ENCODE data around the gene MUS81.
"Not testable (repeated sequence)": the region's sequence is repeated elsewhere in the genome, so short reads cannot be mapped to it uniquely, and the experiment has no call there.

MUS81 gene, protein sequence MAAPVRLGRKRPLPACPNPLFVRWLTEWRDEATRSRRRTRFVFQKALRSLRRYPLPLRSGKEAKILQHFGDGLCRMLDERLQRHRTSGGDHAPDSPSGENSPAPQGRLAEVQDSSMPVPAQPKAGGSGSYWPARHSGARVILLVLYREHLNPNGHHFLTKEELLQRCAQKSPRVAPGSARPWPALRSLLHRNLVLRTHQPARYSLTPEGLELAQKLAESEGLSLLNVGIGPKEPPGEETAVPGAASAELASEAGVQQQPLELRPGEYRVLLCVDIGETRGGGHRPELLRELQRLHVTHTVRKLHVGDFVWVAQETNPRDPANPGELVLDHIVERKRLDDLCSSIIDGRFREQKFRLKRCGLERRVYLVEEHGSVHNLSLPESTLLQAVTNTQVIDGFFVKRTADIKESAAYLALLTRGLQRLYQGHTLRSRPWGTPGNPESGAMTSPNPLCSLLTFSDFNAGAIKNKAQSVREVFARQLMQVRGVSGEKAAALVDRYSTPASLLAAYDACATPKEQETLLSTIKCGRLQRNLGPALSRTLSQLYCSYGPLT

DNA sequence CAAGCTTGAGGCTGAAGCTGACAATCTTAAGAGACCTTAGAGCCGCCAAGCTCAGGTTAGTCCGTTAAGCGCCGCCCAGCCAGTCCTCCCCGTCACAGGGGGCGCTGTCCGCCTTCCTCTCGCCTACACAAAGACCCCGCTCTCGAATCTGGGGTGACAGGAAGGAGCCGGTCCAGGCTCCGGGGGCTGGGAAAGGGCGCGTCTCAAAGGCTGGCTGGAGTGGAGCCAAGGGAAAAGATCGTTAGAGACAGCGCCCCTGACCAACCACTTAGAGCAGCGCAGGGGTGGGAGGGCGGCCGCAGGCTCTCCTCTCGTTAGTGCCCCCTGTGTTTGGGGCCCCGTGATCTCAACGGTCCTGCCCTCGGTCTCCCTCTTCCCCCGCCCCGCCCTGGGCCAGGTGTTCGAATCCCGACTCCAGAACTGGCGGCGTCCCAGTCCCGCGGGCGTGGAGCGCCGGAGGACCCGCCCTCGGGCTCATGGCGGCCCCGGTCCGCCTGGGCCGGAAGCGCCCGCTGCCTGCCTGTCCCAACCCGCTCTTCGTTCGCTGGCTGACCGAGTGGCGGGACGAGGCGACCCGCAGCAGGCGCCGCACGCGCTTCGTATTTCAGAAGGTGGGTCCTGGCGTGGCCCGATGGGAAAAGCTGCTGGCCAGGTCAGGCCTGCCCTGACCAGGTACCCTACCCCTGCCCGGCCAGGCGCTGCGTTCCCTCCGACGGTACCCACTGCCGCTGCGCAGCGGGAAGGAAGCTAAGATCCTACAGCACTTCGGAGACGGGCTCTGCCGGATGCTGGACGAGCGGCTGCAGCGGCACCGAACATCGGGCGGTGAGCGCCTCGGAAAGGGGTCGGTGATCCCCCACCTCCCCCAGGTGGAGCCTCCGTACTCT is at the start of gene MUS81:
MUS81 (plus strand) TSS at position 156 of the 887 bp plus-strand sequence; CDS start at position 477, 321 bp downstream.
- DNase-seq: peak; percentile 95

DNA sequence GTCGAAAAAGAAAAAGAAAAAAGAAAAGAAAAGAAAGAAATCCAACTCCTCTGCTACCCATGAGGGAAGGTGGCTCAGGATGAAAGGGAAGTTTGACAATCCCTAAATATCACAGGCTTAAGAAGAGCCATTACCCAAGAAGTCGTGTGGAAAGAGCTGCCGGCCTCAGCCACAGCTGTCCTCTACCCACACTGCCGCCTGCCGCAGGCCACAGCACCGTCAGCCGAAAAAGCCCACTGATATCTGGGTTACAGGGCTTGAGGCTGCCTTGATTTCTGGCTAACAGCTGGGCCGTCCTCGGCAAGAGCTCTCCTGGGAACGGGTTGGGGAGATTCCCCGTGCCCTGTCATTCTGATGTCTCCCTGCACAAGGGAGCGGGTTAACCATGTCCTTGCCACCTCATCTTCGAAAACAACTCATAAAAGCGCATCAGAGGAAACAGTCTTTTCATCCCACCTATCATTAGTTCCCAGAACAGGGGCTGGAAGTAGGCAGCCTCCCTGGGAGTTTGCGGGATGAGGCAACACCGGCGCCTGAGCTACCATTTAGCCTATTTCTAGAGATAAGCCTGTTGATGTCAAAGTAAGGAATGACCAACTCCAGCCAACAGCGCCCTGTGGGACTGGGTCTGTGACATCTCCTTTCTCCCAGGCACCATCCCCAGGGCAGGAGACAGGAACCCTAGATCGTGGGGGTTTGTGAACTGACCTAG is 48.3 kb upstream of the MUS81 start:
- DNase-seq: no peak

DNA sequence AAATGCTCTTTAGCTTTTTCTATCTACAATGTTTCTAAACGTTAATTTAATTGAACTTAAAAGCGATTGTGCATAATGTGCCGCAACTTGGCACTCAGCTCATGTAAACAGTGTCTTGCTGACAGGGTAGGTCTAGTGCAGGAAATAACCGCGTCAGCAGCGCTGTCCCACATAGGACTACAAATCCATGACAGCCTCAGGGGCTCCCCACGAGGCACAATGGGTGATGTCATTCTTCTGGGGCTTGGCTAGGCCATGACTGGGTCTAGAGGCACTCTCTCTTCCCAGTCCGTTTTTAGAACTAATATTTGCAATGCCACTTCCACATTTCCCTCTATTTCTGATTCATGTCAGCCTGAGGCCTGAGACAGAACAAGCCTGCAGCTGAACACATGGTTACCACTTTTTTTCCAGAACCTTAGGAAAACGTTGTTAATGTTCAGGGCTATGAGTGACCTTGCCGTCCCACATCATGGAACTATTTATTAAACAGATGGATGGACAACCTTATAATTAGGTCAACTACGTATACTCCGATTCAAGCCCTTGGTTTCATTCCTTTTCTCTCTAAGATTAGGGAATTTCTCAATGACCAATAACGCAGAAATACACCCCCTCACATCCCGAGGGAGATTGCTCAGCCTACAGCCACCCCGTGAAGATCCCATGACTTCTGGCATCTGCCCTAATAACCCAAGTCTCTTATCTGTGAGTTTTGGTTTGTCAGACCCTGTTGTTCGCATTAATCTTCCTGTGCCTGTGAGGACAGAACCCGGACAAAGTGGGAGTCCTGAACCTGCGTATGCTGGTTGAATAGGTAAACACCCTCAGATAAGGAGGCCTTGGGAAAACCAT is 45.9 kb upstream of the MUS81 start:
- no peak for DNase-seq

DNA sequence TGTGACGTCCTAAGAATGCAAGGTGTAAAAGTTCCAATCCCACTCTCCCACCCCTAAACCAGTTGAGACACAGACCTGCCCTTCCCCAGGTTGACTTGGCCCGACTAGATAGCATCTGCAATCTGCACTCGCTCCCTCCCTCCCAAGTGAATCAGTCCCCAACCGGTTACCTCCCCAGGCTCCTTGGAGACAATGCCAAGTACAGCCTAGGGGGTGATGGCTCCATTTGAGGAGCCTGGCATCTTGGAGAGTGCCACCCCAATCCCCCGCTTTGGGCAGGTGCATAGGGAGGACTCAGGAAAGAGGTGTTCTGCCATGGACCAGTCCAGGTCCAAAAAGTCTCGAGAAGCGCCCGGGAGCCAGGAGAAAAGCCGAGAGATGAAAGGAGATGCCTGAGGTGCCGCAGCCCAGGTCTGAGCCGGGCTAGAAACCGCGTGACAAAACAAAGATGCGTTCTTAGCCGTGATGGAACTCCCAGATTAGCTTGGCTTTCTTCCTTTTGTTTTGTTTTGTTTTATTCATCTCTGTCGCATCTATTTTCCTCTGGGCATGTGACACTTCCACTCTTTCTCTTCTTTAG is 45.2 kb upstream of the MUS81 start:
- no peak for DNase-seq

DNA sequence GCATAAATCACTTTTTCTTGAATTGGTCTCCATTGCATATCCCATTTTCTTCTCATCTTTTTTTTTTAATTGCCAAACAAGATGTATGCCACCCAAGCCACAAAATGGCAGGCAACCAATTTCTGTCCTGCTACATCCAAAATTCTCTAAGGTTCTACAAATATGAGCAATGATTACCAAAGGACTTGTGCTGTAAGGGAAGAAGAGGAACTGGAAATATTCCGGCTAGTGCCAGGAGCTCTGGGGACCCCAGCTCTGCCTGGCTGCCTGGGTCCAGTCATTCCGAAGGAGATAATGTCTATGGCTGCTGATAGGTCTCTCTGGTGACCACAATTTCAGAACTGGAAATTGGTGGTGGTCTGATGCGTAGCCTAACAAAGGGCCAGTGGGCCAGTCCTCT is 43.5 kb upstream of the MUS81 start:
- DNase-seq: no peak

DNA sequence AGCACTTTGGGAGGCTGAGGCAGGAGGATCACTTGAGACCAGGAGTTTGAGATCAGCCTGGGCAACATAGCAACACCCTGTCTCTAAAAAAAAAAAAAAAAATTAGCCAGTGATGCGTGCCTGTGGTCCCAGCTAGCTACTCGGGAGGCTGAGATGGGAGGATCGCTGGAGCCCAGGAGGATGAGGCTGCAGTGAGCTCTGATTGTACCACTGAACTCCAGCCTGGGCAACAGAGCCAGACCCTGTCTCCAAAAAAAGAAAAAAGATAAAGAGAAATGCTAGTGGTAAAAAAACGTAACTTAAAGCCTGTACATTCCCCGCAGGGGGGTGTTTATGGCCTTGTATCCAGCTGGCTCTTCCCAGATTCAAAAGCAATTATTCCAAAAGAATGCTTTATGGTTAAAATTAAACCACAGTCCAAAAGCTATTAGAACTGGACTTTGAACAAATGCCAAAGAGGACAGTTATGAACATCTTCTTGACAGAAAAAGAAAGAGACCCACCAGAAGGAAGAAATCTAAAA is 42.9 kb upstream of the MUS81 start:
- DNase-seq: no peak

DNA sequence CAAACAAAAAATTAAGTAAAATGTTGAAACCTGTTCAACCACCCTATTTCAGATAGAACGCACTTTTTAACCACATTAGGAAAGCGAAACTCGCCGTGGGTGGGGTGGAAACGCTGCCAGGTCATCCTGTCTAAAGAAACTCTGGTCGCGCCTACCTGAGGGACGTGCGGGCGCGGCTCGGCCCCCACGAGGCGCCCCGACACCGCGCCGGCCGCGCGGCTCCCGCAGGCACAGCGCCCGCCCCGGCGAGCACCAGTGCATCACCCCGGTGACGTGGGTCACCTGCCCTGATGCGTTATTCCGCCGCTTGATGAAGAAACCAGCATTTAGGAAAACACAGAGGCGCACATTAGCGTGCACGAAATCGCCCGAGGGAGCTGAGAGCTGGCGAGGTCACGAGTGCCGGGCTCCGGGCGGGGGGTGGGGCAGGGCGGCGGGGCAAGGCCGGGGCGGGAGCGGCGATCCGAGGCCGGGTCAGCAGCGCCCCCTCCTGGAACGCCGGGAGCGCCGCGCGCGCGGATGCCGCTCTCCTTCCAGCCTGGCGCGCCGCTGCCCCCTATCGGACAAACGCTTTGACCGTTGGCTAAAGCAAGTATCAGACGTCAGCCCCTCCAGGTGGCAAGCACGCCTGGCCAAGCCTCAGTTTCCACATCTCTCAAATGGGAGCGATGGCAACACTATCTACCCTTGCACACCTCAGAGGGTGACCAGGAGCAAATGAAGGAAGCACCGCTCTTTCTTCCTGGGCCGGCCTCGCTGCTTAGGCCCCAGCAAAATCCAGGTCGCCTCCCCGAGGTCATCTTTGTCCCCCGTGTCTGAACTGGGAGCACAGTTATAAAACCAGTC is 42.2 kb upstream of the MUS81 start:
- DNase-seq: peak; percentile 90

DNA sequence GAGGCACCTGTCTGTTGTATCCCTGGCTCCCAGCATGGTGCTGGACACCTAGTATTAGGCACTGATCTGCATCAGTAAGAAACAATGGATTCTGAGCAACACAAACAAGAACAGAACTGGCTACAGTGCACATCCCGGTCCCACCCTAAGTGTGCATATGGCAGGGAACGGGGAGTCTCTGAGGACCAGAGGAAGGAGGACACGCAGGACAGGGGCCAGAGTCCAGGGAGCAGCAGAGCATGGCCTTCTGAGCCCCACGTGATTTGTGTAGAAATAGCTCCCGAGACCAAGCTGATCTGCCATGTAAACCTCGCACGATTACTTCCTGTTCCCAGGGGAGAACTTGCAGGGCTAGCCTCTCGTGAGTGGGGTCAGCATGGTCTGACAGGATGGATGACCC is 39.1 kb upstream of the MUS81 start:
- DNase-seq: no peak

DNA sequence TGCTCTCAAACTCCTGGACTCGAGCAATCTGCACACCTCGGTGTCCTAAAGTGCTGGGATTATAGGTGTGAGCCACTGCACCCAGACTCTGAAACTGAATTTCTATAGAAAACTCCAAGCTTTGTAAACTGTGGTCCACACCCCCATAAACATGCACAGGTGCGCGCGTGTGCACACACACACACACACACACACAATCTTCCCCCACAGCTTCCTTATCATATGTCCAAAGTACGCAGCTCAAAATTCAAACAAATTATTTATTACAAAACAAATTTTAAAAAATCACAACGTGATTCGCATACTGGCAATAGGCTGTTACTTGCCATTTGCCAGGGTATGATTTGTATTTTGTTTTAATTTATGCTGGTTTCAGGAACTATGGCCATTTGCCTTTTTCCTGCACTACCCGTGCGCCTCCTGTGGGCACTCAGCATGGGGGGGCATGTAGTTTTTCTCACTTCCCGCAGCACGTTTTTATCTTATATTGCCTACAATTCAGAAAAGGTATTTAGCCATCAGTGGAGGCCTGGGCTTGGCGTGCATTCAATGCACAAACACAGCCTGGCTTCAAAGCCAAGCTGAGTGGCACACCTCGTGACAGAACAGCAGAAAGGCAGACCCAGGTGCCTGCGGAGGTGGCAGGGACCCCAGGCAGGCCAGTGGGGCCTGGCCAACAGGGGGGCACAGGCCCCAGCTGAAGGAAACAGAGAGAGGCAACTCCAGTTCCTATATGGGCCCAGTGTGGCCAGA is 37.3 kb upstream of the MUS81 start:
- DNase-seq: no peak

DNA sequence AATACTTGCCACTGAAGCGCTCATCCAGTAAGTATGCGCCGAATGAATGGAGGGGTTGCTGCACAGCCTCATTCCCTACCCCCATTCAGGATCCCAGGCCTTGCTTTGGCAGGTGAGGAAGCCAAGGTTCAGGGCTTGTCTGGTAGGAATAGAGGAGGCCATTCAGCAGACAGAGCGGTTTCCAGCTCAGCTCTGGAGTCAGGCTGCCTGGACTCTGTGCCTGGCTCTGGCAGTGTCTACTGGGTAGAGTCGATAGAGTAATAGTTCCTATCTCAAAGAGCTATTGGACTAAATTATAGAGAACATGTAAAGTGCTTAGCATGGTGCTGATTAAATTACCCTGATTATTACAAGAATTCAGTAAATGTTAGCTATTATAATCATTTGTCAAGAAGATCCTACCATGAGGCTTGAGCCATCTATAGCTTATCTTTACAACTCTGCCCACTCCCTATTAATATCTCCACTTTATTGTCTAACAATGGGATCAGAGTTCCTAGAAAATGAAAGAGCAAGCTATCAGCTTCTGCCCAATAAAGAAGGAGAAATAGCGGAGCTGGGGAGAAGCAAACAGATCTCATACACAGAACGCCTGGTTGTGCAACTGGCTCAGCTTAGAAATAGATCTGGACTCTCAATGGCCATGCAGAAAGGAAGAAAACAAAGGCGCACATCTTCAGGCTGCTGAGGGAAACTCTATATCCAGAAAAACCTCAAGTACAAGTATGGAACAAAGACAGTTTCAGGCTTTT is 33.1 kb upstream of the MUS81 start:
- DNase-seq: no peak

DNA sequence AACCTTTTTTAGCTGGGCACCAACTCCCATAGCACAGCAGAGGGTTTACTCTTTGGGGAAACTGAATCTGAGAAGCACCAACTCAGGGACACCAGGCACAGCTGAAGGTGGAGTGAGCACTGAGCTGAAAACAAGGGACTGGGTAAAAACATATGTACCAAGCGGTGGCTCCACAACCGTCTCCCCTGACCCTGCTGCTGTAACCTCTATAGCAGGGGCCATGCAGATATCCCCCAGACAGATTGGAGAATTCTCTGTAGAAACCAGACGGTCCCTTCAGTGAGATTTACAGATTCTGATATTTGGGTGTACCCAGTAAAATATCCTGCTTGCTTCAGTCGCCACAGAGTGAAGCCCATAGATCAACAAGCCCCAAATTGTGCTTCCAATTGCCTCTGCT is 30.8 kb upstream of the MUS81 start:
- DNase-seq: no peak

DNA sequence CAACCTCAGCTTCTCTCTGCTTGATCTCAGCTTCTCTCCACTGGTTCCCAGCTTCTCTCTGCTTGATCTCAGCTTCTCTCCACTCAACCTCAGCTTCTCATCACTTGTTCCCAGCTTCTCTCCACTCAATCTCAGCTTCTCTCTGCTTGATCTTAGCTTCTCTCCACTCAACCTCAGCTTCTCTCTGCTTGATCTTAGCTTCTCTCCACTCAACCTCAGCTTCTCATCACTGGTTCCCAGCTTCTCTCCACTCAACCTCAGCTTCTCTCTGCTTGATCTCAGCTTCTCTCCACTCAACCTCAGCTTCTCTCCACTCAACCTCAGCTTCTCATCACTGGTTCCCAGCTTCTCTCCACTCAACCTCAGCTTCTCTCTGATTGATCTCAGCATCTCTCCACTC is 28.0 kb upstream of the MUS81 start:
- DNase-seq: not testable (repeated sequence)

DNA sequence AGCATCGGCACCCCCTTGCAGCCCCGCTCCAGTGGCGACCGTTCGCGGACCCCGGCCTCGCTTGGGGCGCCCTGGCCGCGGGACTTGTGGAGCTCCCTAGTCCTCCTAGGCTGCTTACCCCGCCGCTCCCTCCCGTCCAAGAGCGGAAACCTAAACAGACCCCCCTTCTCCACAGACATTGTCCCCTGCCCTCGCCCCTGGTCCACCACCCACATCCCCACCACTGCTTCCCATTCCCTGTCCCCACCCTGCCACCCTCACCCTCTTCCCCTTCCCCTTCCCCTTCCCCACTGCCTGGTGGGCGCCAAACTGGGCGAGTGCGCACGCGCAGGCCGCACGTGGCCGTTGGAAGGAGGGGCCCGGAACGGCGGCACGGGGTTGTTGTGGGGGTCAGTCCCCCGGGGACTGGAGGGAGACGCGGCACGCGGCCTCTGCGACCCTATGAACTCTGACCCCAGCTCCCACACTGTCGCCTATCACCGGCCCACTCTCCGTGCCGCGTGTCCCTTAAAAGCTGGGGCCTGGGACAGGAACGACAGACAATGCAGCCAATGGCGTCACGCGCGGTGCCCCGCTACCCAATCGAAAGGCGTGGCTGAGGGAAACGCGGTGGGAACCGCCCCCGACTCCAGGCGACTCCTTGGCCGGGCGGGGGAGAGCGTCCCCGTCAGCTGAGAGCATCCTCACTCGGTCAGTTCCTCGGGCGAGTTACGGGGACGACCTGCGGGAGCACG is 26.8 kb upstream of the MUS81 start, which contains the start of gene SNX32:
SNX32 (plus strand) TSS at position 667 of the 734 bp plus-strand sequence. CDS start 103 bp downstream, outside the sequence.
- peak; percentile 96 for DNase-seq

DNA sequence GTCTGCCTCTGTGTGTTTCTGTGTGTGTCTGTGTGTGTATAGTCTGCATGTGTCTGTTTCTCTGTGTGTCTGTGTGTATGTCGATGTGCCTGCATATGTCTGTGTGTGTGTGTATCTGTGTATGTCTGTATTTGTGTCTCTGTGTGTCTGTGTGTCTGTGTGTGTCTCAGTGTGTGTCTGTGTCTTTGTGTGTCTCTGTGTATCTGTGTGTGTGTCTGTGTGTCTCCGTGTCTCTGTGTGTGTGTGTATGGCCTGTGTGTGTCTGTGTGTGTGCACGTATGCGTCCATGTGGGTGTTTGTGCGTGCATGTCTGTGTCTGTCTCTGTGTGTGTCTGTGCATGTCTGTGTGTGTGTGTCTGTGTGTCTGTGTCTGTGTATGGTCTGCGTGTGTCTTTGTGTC is 26.0 kb upstream of the MUS81 start:
- no peak for DNase-seq

DNA sequence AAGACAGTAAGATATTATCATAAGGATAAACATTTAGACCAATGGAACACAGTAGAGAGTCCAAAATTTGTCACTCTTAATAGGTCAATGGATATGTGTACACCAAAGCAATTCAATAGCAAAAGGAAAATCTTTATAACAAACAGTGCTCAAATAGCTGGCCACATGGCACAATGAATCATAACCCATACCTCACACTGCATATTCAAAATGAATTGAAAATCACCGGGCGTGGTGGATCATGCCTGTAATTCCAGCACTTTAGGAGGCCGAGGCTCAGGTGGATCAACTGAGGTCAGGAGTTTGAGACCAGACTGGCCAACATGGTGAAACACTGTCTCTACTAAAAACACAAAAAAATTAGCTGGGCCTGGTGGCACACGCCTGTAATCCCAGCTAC is 18.1 kb upstream of the MUS81 start:
- no peak for DNase-seq

DNA sequence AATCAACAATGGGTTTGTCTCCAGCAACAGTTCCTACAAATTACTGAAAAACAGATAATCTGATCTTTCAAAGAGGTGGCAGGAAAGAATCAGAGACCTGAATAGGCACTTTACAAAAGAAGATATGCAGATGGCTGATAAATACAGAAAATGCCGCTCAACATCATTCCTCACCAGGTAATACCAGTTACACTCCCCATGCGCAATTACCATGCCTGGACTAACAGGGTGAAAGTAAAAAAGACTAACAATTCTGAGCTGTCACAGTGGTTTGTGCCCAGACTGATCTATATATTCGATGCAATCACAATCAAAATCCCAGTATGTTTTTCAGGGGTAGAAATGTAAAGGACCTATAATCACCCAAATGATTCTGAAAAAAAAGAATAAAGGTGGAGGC is 16.4 kb upstream of the MUS81 start:
- DNase-seq: no peak

DNA sequence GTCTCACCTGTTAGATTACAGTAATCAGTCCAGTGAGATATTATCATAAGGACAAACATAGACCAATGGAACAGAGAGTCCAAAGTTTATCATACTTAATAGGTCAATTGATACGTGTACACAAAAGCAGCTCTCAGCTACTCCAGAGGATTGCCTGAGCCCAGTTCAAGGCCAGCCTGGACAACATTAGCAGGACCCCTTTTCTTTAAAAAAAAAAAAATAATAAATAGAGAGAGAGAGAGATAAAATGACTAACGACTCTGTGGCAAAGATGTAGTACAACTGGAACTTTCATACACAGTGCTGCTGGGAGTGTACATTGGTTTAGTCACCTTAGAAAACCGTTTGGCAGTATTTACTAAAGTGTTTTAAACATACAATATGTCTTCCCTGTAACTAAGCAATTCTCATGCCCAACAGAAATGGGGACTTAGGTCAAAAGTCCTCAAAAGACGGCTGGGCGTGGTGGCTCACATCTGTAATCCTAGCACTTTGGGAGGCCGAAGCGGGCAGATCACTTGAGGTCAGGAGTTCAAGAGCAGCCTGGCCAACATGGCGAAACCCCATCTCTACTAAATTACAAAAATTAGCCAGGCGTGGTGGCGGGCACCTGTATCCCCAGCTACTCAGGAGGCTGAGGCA is 15.9 kb upstream of the MUS81 start:
- DNase-seq: no peak

DNA sequence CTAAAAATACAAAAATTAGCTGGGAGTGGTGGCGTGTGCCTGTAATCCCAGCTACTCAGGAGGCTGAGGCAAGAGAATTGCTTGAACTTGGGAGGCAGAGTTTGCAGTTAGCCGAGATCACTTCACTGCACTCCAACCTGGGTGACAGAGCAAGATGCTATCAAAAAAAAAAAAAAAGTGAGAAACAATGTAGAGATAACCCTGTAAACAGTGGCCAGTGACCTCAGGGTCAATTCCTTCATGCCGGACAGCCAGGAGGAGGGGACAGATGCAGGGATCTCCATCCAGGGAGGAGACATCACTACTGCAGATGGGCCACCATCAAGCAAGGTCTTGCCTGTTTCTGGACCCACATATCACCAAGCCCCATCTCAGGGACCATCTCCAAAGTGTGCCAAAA is 12.5 kb upstream of the MUS81 start:
- DNase-seq: no peak

All from stimulated activated CD4-positive, alpha-beta T cell treated with anti-CD3 and anti-CD28 coated beads, Interleukin-1b, Interleukin-23, amount 100 ng/mL, for 48 hours (primary cell).